GM19238 (cell line): ENCODE measurements around the gene ESRRB.

Experiments used
- DNase-seq: peaks from one replicate; pipeline ENCODE4 v3.0.0; 2011; ENCODE audit warnings: low spot score; ENCODE audit not compliant: insufficient read length

Gene ESRRB

DNA sequence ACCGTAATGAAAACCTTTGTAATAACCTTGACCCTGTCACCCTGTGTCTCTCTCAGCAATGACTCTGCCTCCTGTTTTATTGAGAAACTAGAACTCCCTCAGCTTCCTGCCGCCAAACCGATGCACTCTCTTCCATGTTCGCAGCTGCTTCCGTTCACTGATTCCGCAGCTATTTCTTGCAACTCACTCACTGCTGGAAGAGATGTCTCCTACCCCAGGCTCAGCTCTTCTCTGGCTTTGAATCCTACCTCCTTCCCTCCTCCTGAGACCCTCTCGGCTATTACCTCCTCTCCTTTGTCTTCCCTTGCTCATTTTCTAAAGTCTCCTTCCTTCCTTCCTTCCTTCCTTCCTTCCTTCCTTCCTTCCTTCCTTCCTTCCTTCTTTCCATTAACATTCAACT is 71.0 kb downstream of the ESRRB start:
- no peak for DNase-seq

DNA sequence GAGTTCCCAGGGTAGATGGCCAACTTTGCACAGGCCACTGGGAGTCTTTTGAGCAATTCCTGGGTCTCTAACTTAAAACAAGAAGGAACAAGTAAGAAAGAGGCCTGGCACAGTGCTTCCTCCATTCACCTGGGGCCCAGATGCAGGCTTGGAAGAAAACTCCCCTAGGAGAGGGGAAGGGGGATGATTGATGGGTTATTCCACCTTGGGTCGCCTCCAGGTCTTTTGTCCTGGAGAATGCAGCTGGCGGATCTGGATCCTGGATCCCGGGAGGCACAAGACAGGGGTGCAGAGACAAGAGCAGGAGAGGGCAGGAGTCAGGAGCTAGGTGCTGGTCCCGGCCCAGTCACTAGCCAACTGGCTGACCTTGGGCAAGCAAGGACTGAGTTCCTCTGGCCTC is 74.5 kb downstream of the ESRRB start:
- DNase-seq, result no peak

GRCh38 chr14:76456200-76456599 is 80.3 kb downstream of the ESRRB start:
- DNase-seq, result peak; percentile 55

DNA sequence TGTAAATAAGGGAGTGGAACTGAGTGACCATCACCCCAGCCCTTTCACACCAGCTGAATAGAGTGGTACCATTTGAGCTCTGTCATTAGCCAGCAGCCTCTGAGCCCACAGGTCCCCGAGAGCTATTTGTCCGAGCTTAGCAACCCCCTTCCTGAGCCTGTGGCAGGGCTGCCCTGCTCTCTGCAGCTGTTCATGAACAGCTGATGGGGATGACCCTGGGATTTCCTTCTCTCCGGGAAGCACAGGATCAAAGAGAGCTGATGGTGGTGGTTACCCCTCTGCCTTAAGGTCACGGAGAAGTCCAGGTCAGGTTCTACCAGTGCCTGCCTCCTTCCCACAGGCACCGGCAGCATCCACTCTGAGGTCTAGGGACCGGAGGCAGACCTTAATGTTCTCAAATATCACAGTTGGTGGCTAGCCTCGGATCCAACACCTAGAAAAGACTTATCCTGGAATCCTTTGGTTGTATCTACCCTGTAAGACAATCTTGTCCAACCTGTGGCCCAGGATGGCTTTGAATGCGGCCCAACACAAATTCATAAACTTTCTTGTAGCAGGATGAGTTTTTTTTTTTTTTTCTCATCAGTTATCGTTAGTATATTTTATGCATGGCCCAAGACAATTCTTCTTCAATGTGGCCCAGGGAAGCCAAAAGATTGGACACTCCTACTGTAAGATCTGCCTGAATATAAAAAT is 81.1 kb downstream of the ESRRB start:
- DNase-seq, result no peak

GRCh38 chr14:76457841-76458240 is 81.9 kb downstream of the ESRRB start:
- DNase-seq, result no peak

DNA sequence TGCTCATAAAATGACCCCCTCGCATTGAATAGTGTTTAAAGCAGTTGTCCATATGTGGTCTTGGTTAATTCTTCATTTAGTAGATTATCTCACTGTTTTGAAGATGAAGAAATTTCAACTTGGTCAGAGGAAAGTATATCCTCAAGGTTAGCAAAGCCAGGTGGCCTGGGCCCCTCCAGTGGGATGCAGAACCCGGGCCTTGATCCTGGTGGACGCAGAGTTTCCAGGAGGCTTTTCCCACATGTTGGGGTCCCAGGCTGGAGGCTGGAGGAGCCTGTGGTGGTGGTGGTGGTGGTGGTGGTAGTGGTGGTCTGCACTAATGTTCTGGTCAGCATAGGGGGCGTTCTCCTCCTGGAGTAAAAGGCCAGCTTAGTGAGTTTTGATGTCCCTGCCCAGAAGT is 85.9 kb downstream of the ESRRB start:
- DNase-seq, result no peak

- DNase-seq, result no peak
Measured at GRCh38 chr14:76462330-76462729, 86.4 kb downstream of the ESRRB start.

GRCh38 chr14:76463105-76463504 is 87.2 kb downstream of the ESRRB start:
- DNase-seq, result no peak

DNA sequence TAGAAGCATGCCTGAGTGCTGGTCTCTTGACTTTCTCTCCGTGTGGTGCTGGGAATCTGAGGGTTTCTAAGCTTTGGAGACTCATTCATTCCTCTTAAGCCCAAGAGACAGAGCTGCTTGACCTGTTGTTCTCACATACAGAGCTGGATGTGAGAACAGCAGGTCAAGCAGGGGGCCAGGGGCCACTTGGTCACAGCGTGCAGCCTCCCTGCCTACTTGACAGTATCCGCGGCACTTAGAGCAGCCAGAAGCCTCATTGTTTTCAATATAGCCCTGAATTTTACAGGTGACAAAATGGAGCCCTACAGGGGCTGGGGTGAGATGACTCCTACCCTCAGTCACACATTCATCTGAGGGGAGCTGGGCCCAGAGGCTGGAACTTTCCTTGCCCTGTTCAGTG is 88.9 kb downstream of the ESRRB start:
- DNase-seq, result no peak

DNA sequence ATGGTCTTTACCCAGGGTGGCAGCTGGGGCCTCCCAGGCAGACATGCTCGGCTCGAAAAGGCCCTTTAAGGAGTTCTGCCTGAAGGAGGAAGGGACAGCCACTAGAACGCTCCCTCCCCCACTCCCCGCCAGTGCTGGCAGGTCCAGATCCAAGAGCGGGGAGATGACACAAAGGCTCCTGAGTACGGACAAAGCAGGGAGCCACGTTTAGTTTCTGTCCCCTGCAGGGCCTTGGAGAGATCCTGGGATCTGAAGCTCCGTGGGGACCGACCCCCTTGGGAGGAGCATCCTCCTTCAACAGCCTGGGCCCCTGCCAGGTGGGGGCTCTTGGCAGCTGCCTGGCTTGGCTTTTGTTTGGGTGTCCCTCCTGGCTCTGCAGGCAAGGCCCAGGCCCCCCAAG is 89.7 kb downstream of the ESRRB start:
- no peak for DNase-seq

DNA sequence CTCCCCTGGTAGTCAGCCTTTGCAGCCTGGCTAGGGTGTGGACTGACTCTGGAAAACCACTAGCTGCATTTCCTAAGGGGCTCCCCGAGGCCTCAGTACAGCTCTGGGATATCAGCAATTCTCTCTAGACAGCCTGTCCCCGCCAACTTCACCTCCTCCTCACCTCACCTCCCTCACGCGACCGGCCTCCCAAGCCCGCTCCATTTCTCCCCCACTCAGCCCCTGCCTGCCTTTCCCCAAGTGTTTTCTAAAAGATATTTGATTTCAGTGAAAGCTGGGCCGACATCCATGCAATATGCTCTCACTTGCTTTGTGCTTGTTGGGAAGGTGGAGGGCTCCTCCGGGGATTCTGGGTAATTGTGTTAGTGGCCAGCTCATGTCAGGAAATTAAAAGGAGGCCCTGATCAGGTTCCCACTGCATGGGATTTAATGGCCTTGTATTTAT is 91.8 kb downstream of the ESRRB start:
- DNase-seq, result no peak

DNA sequence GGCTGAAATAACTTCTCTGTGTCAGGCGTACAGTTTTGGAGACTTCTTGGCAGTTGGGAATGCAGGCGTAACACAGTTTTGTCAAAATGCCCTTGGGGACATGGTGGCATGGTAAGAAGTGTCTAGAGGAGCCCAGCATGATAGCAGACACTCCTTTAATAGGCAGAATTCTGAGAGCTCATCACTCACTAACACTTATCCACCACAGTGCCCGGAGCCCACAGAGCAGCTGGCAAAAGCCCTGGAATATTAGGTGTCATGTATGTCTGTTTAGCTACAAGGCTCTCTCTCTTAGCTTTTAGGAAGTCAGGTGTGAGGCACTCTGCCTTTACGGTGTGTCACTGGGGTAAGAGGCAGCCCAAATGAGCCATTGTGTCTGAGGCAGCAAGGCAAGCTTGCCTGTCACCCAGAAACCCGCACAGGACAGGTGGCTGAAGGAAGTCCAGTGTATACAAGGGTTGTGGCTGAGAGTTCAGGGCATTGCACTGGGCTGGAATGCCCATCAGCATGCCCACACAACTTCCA is 96.3 kb downstream of the ESRRB start:
- no peak for DNase-seq

DNA sequence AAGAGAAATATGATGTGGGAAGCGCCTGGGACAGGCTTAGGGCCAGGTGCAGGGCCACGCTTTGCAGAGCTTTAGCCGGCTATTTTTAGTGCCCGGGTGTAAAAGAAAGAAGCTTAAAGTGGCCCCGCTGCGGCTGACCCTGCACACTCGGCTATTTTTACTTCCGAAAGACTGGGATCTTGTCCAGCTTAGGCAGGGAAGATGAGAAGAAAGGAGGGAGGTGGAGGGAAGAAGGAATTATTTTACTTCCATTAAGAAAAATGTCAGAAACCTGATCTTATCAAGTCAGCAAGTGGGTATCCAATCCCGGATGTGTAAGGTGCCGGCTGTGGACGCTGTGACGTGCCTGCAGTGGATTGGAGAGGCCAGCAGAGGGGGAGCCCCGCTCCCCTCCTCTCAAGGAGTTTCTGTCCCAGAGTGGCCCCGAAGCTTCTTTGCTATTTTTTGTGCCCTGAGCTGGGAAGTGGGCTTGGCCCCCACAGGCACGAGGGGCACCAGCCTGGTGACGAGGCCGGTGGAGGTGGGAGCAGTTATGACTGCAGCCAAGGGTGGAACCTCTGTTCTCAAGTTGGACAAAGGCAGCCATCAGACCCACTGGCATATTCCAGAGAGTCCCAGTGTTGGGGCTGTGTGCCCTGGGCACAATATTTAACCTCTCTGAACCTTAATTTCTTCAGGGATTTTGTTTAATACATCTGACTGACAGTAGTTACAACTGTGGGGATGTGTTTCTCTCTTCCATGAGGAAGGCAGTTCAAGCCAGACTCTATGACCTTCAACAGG is 97.7 kb downstream of the ESRRB start:
- peak; percentile 22 for DNase-seq

DNA sequence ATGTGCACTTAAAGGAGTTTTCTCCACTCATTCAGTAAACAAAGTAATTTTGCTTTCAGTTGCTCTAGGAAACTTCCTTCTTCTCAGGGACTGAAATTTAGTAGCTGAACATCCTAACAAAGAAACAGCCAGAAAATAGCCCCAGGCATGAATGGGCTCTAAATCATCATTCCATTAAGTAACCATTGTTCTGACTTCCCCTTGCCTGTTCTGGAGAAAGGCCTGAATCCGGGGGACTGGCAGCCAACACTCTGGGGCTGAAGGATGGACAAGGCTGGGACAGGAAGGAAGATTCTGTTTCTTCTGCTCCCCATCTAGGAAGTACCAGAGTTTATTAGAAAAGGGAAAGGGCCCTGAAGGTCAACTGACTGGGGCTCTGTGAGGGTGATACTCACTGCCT is 104.5 kb downstream of the ESRRB start:
- DNase-seq, result no peak

DNA sequence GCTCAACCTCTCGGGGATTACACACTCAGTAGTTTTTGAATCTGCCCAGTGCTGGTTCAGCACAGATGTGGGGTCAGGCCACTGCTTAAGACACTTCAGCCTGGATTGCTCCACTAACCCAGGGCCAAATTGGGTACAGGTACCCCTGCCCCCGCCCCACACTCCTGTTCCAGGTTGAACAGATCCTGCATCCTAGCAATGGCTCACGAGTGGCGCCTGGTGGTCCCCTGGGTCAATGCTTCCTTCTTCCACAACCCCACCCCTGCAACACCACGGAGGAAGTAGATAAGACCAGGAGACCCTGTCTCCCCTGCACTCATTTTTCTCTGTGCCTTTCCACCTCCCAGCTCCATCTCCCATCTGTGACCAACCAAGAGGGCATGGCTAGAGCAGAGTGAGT is 108.4 kb downstream of the ESRRB start:
- DNase-seq, result no peak

DNA sequence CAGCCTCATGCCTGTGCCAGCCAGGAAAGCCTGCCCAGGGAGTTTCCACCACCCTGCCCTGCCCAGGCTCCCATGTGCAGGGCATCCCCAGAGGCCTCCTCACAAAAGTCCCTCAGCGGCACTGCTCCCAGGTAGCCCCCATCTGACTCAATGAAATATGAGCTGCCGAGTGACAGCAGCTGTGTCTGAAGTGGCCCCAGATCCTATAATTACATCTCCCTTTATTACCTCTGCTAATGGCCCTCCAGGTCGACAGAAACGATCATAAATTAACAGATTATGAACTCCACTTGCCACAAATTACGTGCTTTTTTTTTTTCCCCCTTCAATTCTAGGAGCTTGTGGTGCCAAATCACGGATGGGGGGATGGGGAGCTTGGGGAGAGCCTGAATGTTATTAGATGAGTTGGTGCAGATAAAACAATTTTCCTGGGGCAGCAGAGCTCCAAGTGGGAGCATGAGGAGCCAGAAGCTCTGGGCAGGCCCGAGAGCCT is 110.4 kb downstream of the ESRRB start:
- no peak for DNase-seq

DNA sequence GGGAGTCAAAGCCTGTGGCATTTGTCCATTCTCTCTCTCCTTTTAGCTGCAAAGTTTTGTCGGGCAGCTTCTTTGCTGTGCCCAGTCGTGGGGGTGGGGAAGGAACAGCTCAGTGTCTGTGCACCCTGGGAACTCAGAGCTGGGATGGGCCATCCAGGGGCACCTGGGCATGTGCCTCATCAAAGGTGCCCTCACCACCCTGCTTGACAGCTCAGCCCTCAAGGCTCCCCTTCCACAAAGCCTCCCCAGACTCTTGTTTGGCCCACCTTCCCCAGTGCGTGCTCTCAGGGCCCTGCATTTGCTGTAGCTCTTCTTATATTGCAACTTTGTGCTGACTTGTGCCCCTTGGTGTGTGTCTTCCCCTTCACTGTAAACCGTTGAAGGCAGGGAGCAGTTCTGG is 112.6 kb downstream of the ESRRB start:
- DNase-seq, result no peak

DNA sequence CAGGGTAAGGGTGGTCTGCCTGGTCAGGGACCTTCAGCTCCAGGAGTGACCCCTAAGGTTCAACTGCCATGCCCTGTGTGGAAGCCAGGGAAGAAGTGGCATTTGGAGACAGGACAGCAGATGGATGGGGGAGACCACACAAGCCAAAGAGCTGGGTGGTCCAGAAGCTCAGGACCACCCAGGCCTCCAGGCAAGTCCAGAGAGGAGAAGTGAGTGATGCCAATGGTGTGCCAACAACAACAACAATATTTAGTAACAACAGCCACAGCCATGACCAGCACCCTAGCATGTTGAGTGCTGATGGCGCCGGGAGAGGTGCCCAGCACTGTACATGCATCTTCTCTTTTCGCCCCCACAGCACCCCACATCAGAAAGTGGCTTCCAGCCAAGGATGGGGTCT is 113.7 kb downstream of the ESRRB start:
- no peak for DNase-seq

GRCh38 chr14:76490111-76490510 is 114.2 kb downstream of the ESRRB start:
- DNase-seq, result no peak

GRCh38 chr14:76490735-76491134 is 114.8 kb downstream of the ESRRB start:
- no peak for DNase-seq

DNA sequence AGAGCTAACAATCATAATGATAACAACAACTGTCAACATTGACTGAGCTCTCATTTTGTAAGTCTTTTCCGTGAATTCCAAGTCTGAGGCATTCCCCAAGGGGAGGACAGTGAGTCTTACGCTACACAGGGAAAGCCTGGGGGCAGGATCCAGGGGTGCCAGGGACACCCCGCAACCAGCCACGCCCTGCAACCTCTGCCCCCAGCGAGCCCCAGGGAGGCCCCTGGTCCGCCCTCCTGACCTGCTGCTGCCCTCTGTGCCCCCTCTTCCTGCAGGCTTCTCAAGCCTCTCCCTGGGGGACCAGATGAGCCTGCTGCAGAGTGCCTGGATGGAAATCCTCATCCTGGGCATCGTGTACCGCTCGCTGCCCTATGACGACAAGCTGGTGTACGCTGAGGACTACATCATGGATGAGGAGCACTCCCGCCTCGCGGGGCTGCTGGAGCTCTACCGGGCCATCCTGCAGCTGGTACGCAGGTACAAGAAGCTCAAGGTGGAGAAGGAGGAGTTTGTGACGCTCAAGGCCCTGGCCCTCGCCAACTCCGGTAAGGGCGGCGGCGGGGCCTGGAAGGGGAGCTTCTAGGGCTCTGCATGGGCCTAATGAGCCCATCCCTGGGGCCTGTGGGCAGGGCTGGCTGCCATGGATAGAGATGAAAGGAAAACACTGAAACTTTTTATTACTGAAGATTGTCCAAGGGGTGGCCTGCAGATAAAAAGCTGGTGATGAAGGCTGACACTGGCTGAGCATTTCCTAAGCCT is 115.4 kb downstream of the ESRRB start:
- DNase-seq, result no peak

DNA sequence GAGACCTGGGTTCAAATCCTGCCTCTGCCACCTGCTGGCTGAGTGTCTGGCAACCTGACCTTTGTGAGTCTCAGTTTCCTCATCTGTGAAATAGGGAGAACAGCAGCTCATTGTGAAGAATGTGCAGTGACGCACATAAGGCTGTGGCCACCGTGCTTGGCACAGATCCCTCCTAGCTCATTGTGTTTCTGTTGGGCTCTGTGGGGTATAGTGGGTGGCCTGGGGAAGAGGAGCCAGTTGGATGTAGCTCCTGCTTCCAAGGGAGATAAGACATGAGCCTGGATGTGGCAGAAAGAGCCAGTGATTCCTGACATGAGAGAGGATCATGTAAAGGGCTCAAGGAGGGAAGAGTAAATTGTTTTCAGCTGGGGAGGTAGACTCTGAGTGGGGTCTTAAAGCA is 120.0 kb downstream of the ESRRB start:
- DNase-seq, result no peak
